Daoy (cell line): ENCODE data around the gene TTI1. TPM values are rescaled to one million over a fixed set of nuclear protein-coding genes. Genes with fewer than 3 reads are reported as not detected.

Experiments used
- DNase-seq: peaks from one replicate; pipeline ENCODE4 v3.0.0-alpha.2; 2015; ENCODE audit warnings: low read depth
- total RNA-seq: library from RNA; depleted of rRNA; stranded (reverse); fragments of >200 nt; shearing (Covaris generic); gene quantifications from 2 replicates; pipeline ENCODE4 v1.2.3, GENCODE V29; 2014

The TTI1 gene
- total RNA-seq, 1 experiment from 2014 or later = 17.8 TPM

DNA sequence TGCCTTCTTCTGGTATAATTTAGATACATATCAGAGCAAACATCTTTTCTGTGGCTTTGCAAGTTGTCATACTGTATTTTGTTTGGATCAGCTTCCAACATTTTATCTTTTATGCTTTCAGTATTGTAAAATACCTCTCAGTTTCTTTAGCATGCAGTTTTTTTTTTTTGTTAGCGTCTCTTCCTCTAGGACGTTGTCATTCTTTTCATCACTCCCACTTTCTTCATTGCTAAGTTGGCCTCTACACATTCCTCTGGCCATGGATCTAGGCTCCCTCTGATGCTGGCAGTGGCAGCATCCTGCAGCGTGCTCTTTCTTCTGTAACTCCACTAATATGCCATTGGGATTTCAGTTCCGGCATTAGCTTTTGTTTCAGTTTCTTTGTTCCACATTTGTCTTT is 22.0 kb upstream of the TTI1 start:
- no peak for DNase-seq

DNA sequence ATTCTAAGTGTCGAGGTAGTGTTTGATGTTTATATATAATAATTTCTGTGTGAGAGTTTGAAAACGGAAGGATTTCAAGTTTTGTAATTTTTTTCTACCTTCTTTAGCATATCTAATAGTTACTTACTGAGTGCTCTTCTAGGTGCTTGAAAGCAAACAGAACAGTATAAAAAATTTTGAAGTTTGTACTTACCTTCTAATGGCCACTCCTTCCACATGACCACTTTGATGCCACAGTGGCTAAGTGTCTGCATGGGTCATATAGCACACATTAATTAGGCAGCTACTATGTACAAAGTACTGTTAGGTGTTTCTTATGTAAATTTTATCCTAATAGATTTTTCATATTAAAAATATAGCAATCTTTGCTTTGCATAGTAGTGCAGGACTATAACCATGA is 21.4 kb upstream of the TTI1 start:
- DNase-seq = no peak

DNA sequence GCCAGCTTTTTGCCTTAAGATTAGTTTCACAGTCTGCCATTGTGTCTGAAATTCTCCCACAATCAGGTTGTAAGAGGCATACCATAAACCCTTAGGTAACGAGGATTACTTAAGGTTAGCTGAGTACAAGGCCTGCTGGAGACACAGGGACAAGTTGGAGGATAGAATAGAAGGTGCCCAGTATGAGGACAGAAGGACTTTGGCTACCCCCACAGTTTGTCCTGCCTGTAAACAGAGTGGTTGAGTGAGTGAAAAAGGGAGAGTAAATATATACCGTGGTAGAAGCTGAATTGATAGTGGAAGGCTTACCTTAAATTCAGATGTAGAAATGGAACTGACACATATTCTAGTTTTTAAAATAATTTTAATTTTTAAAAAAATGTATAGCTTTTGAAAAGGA is 19.6 kb upstream of the TTI1 start:
- no peak for DNase-seq

DNA sequence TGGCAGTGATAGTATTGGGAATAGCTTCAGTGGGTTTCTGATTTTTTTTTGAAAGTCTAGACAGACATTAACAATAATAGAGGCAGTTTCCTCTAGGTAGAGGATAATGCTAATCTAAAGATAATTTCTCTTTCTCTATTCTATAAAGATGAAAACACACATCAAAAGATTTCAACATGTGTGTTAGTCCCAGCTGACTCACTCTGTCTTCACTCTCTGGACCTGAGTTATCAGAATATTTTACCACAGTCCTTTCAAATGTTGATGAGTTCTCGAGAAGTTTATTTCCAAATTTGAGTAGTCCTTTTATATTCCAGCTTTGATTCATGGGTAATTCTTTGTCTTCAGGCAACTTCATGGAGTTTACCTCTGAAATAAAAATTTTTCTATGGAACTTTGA is 17.4 kb upstream of the TTI1 start:
- no peak for DNase-seq

DNA sequence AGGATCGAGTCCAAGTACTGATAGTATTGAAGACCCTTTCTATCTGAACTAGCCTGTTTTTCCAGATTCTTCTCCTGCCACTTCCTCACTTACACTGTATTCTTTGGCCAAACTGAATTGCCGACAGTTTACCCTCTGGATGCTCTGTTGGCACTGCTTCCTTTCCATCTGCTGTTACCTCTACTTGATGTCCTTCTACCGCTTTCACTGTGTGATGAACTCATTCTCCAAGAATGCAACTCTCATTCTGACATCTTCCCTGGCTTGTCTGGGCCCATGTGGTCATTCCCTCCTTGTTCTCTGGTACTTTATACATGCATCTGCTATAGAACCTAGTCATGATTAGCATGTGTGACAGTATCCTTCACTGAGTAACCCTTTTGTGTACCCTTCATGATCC is 16.5 kb upstream of the TTI1 start:
- peak; percentile 74 for DNase-seq

DNA sequence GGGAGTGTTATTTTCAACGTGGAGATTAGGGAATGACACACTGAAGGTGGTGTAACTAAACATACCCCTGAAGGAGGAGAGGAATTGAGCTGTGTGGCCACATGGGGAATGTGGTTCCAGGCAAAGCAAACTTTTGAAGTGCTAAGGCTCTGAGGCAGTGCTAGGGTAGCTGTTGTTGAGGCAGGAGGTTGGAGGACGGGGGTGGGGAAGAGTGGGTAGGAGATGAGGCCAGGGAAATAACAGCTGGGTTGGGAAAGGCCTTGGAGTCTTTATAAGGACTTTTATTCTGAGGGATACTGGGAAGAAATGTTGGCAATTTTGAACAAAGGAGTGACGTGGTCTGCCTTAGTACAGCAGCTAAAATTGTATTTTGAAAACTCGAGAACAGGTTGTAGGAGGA is 13.3 kb upstream of the TTI1 start:
- DNase-seq = no peak

DNA sequence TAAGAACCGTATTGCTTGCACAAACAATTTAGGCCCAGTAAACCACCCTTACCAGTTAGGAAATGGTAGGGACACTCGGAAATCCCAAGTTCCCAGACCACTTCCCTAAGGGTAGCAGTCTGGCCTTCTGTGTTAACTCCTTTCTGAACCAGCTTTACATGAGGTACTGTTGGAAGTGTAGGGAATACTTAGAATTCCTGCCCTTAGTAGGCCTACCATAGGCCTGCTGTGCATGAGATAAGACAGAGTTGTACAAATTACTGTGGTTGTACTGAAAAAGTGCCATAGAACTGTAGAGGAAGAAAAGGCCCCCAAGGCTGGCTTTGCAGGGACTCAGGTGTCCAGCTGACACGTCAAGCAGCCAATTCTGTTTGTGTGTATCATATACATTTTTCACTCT is 11.4 kb upstream of the TTI1 start:
- DNase-seq = no peak

DNA sequence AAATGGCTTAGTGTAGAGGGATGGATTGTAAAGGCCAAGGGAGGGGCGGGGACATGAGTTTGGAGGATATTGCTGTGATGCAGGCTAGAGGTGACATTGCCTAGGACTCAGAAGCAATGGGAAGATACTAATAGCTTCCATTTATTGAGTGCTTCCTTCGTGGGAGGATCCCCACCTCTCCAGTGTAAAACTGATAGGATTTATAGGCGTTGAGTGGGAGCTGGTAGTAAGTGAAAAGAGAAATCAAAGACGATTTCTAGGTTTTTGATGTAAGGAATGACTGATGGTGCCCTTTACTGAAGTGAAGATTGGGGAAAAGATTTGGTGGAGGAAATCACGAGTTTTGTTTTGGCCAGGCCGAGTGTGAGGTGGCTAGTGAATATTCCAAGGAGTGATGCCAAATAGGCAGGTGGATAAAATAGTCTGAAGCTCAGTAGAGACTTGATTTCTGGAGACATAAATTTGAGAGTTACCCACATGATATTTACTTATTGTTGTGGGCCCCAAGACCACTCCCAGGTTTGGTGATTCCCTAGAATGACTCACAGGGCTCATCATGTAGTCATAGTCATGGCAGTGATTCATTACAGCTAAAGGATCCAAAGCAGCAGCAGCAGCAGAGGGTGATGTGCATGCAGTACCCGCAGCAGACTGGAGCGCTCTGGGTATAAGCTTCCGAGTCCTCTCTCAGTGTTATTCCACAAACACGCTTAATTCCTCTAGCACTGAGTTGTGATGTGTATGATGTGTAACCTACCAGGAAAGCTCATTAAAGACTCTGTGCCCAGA is 10.4 kb upstream of the TTI1 start:
- peak; percentile 85 for DNase-seq

DNA sequence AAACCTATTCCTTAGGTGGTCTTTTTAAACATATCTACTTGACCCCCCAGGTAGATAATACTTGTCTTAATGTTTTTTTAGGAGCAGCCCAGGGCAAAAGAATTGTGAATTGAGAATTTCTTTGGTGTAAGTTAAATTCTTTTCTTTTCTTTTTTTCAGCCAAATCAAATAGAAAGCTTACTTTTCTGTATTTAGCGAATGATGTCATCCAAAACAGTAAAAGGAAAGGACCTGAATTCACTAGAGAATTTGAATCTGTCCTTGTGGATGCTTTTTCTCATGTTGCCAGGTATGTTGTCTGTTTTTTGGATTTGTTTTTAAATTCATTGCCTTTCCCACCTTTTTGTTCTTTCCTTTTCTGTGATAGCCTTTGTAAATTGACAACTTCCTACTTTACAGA is 7.0 kb upstream of the TTI1 start:
- DNase-seq = no peak

DNA sequence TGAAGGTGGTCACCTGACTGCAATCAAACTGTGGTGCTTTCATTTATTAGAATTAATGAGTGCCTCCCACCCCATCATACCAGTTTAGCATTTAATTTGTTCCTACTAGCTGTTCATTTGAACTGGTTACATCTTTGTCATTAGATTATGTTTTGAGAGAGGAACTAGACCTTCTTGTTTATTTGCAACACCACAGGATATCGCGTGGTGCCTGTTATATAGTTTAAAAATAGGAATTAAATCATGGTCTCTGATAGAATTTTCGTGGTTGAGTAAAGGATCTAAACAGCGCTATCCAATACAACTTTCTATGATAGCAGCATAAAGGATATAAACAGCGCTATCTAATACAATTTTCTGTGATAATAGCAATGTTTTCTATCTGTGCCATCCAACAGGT is 3.1 kb upstream of the TTI1 start:
- DNase-seq = no peak

DNA sequence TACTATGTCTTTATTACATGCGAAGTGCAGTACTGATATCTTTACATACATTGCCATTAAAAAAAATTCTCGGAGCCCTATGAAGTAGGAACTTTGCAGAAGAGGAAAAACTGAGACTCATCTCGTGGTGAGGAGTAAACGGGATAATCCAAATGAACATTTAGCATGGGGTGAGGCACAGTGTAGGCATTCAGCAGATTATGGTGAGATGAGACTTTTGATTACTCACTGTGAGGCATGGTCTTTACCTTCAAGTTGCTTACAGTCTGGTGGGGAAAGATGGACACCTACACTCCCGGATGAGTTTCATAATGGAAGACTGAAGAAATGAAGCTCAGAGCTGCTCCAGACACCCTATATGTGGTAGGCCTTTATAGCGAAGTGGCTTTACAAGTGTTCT is 1.7 kb upstream of the TTI1 start:
- DNase-seq = no peak

DNA sequence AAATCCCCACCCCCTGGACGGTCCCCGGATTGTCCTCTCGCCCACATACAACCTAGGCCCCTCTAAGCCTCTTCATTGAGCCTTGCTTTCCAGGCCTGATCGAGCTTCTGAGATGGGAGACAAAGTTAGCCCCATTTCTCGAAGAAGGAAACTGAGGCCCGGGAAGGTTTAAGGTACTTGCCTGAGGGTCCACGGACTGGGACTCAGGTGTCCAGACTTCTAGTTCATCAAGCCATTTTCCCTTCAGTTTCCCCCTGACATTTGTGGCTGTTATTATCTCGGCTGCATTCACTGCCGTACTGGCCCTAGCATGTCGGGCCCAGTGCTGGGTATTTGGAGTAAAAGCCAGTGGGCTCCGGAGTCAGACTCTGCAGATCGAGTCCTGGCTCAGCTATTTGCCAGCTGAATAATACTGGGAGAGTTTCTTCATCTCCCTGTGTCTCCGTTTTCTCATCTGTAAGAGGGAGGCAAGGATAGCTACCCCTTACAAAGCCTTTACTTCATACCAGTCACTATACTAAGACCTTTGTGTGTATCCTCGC is 923 bp upstream of the TTI1 start:
- no peak for DNase-seq

DNA sequence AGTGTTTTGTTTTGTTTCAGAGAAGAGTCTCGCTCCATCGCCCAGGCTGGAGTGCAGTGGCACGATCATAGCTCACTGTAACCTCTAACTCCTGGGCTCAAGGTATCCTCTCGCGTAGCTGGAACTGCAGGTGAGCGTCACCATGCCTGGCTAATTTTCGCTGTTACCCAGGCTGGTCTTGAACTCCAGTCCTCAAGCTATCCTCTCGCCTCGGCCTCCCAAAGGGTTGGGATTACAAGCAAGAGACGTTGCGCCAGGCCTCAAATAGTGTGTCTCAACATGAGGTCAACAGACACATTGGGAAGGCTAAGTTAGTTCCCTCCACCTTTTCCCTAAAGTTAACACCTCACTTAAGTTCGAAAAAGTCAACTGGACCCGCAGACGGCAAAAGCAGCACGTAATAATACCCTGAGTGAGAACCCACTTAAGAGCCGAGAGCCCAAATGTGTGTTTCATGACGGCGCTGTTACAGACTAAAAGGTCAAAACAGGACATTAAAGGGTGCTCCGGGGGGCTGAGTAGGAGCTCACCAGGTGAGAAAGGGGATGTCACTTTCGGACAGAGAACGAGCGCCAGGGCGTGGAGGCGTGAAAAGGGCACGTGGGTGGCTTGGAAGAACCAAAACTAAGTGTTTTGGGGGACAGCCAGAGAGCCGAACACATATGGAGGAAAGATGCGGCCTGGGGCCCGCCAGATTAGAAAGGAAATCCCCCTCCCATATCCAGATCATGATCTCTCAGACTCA is 499 bp downstream of the TTI1 start:
- no peak for DNase-seq

DNA sequence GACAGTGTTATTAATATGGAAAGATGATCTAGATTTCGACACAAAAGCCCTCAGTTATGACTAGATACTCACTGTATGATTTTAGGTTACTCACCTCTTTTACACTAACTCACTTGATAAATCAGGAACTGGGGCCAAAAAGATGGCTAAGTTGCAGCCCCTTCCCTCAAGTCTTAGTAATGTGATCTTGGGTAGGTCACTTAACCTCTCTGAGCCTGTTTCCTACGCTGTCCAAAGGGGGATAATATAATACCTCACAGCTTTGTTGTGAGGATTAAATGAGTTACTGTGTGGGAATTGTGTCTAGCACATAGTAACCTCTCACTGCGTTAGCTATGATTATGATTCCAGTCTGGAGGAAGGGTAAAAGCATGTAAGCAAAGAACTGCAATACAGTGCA is 1.3 kb downstream of the TTI1 start:
- DNase-seq = no peak

DNA sequence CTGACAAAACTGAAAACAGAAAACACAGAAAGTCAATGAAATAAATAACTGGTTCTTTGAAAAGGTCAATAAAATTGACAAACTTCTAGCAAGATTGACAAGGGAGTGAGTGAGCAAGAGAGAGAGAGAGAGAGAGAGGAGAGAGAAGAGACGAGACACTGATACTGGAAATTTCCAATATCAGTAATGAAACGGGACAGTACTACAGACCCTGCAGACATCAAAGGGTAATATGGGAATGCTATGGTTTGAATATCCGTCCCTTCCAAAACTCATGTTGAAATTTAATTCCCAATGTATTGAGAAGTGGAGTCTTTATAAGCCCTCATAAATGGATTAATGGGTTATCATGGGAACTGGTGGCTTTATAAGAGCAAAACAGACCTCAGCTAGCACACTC is 3.8 kb downstream of the TTI1 start:
- DNase-seq = no peak

DNA sequence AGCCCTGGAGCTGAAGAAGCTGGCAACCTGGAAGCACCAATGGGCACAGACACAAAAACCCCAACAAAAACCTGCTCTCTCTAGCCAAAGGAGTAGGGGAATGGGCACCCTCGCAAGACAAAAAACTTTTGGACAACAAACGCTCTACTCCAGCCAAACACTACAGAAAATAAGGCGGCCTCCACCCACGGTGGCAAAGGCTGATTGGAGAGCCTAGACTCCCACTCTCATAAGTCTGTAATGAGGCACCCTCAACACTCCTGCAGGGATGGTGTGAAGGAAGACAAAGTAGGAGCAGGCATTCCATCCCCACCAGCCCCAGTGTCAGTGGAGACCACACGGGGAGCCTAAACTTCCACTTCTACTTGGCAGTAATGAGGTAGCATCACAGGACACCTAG is 8.8 kb downstream of the TTI1 start:
- no peak for DNase-seq

DNA sequence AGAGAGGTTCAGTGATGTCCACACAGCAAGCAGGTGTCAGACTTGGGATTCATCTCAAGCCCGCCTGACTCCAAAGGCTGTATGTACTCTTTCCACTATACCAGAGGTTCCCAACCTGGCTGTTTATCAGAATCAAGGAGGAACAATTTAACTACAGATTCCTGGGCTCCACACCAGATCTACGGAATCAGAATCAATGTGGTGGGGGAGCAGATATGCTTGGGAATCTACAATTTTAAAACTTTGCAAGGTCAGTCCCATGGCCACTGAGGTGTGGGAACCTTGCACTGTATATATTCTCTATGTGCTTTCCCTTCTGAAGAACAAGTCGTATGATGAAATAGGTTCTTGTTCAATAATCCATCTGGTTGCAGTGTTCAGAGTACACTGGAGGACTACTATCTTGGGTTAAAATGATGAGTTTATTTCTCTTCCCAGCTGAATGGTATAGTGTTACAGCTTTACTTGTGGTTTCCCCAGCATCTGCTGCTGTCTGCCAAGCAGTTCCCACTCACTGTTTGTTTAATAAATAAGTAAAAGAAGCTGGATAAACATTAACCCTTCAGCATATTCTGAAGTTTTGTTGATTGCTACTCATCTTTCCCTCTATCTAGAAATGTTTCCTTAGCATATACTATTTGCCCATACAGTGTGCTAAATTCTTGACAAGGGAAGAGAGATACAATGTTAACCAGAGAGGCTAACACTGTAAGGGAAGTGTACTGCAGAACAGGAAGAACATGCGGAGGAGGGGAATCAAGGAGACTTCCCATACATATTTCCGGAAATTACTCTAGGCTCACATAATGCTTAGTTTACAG is 9.9 kb downstream of the TTI1 start:
- no peak for DNase-seq

DNA sequence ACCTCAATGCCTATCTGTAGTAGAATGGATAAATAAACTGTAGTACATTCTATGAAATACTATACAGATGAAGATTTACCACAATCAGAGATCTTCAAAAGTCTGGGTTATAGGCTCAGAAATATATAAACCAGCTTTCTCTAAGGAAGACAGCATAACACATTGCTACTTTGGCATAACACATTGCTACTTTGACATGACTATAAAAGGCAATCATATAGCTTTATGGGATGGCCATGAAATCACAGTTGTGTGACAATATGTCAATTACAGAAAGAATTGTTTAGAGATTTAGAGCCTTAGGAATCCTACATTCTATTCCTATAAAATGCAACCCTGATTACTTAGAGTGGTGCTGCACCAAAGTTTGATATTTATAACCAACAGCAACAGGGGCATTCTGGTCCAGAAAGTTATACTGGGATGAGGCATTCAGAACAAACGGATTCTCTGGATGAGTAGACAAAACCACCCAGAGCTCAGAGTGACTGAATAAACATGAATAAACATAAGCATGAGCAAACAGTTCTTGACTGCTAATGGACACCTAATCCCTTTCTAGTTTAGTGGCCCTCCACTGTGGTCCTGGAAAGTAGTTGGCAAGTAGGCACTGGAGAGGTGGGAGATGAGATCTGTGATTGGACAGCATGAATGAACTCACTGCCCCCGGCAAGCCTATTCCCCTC is 12.0 kb downstream of the TTI1 start:
- DNase-seq = no peak

DNA sequence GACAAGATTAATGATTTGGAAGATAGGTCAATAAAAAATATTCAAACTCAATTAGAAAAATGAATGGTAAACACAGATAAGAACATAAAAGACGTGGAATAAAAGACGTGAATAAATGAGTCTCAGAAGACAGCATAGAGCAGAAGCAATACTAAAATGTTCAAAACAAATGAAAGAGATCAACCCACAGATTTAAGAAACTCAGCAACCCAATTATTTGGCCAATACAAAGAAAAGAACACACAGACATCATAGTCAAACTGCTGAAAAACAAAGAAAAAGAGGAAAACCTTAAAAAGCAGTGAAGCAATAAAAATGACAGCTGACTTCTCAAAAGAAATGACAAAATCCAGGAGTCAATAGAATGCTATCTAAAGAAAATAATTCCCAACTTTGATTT is 14.9 kb downstream of the TTI1 start:
- DNase-seq = no peak

DNA sequence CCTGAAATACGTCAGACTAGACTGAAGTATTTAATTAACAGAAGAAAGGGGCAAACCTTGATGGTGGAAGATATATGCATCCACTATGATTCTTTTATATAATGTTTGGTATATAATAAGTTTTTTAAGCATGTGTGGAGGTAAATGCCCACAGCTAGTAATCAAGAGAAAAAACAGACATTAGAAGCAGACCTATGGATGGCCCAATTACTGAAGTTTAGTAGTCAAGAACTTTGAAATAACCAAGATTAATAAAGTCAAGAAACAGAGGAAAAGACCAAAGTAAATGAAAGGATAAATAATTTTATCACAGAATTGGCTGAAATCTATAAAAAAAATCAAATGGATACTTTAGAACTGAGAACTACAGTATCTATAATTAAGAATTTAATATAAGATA is 15.3 kb downstream of the TTI1 start:
- DNase-seq = no peak

DNA sequence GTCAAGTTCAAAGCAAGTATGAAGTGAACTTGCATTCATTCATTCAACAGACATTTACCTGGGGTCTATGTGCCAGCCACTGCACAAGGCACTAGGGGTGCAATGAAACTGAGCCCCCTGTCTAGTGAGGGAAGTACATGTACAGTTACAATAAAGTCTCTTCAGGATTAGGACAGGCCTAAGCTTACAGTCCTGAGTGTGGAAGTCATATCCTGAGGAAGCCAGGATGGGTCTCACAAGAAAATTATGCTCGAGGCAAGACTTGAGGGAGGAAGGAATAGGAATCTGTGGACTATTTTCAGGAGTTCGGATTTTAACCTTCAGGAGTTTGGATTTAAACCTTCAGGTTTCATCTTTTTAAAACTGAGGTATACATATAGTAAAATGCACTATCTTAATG is 19.4 kb downstream of the TTI1 start:
- DNase-seq = no peak

DNA sequence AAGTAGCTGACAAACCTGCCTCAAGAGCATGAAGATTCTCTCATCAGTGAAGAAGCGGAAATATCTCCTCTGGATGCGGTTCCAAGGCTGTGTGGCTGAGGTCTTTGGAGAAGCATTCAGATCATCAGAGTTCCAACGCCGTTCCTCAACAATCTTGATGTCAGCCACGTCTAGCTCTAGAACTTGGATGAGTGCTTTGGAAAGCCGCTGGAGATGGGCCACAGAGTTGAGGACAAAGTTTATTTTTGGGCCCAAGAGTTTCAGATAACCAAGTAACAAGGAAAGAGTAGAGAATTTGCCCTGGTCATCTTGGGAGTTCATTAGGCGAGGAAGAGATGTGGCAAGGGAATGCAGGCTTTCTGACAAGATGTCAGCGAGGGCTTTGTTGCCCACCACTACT is 20.9 kb downstream of the TTI1 start:
- no peak for DNase-seq
